HepG2 (cell line): ENCODE data around the gene ALS2. TPM values are rescaled to one million over a fixed set of nuclear protein-coding genes. Genes with fewer than 3 reads are reported as not detected.

Source experiments
- BCL6 ChIP-seq: IDR thresholded peaks from 2 replicates; pipeline ENCODE4 v1.6.1; 2016; ENCODE audit warnings: missing genetic modification reagents, missing compliant biosample characterization
- CSRNP2 ChIP-seq: sonication (generic); formaldehyde crosslinking; conservative IDR thresholded peaks from 2 replicates; pipeline ENCODE4 v1.8.0; 2022; ENCODE audit warnings: low read depth, missing genetic modification reagents
- ETV5 ChIP-seq: IDR thresholded peaks from 2 replicates; pipeline ENCODE4 v1.6.1; 2018; ENCODE audit warnings: missing biosample characterization, missing genetic modification reagents, inconsistent platforms, borderline replicate concordance
- HDAC1 ChIP-seq: sonication (generic); formaldehyde crosslinking; IDR thresholded peaks from 2 replicates; pipeline ENCODE4 v1.5.1; 2020; ENCODE audit warnings: mild to moderate bottlenecking, missing genetic modification reagents
- IRF1 ChIP-seq: sonication (generic); formaldehyde crosslinking; IDR thresholded peaks from 2 replicates; pipeline ENCODE4 v1.4.0; 2020; ENCODE audit warnings: low read depth, mild to moderate bottlenecking, missing genetic modification reagents
- MAF1 ChIP-seq: sonication (generic); formaldehyde crosslinking; IDR thresholded peaks from 2 replicates; pipeline ENCODE4 v1.5.0; 2020; ENCODE audit warnings: missing genetic modification reagents, borderline replicate concordance
- MIER3 ChIP-seq: IDR thresholded peaks from 2 replicates; pipeline ENCODE4 v1.6.1; 2016; ENCODE audit warnings: missing compliant biosample characterization, borderline replicate concordance
- MTF1 ChIP-seq: sonication (generic); formaldehyde crosslinking; IDR thresholded peaks from 2 replicates; pipeline ENCODE4 v1.5.0; 2020; ENCODE audit warnings: missing genetic modification reagents
- NFE2L2 ChIP-seq: fragments of 150-350 bp; IDR thresholded peaks from 2 replicates; pipeline ENCODE4 v1.6.1; 2014; ENCODE audit warnings: low read length
- NR2F1 ChIP-seq, 2 experiments: fragments of 450-650 bp in 1 of 2; formaldehyde crosslinking in 1 of 2; IDR thresholded peaks; 2 replicates each; pipeline versions ENCODE4 v1.5.0 to v1.6.1; 2016 to 2020; ENCODE audit warnings: mild to moderate bottlenecking in 1 of 2, missing compliant biosample characterization in 1 of 2, missing genetic modification reagents in 1 of 2, moderate library complexity in 1 of 2
- PLSCR1 ChIP-seq: sonication (generic); formaldehyde crosslinking; IDR thresholded peaks from 2 replicates; pipeline ENCODE4 v1.5.0; 2020; ENCODE audit warnings: missing genetic modification reagents, mild to moderate bottlenecking, borderline replicate concordance
- RAD51 ChIP-seq: fragments of 450-650 bp; IDR thresholded peaks from 2 replicates; pipeline ENCODE4 v1.6.1; 2016; ENCODE audit warnings: borderline replicate concordance
- RFX5 ChIP-seq: IDR thresholded peaks from 2 replicates; pipeline ENCODE4 v1.6.1; 2011; ENCODE audit warnings: low read depth, low read length, improper control_type of control experiment
- SP140L ChIP-seq: sonication (generic); formaldehyde crosslinking; IDR thresholded peaks from 2 replicates; pipeline ENCODE4 v1.4.0; 2020; ENCODE audit warnings: missing genetic modification reagents, borderline replicate concordance
- ZC3H4 ChIP-seq: sonication (generic); formaldehyde crosslinking; IDR thresholded peaks from 2 replicates; pipeline ENCODE4 v1.4.0; 2020; ENCODE audit warnings: missing genetic modification reagents, borderline replicate concordance
- ZNF121 ChIP-seq: sonication (generic); formaldehyde crosslinking; IDR thresholded peaks from 2 replicates; pipeline ENCODE4 v1.5.0; 2020; ENCODE audit warnings: mild to moderate bottlenecking, missing genetic modification reagents
- ZNF256 ChIP-seq: sonication (generic); formaldehyde crosslinking; conservative IDR thresholded peaks from 2 replicates; pipeline ENCODE4 v1.4.0; 2020; ENCODE audit warnings: missing genetic modification reagents
- ZNF3 ChIP-seq: IDR thresholded peaks from 2 replicates; pipeline ENCODE4 v1.7.0; 2017; ENCODE audit warnings: inconsistent platforms
- ZNF644 ChIP-seq: IDR thresholded peaks from 2 replicates; pipeline ENCODE4 v1.6.1; 2016; ENCODE audit warnings: low read depth
- ZNF674 ChIP-seq: sonication (generic); formaldehyde crosslinking; IDR thresholded peaks from 2 replicates; pipeline ENCODE4 v1.5.0; 2020; ENCODE audit warnings: low read depth, mild to moderate bottlenecking, missing genetic modification reagents
- ZNF747 ChIP-seq: sonication (generic); formaldehyde crosslinking; IDR thresholded peaks from 2 replicates; pipeline ENCODE4 v1.8.1; 2023; ENCODE audit warnings: missing genetic modification reagents, mild to moderate bottlenecking, borderline replicate concordance
- ZNF772 ChIP-seq: sonication (generic); formaldehyde crosslinking; IDR thresholded peaks from 2 replicates; pipeline ENCODE4 v1.5.0; 2020; ENCODE audit warnings: mild to moderate bottlenecking, missing genetic modification reagents
- polyA plus RNA-seq, 8 experiments: library from polyadenylated mRNA; depleted of rRNA in 3 of 8; stranded (reverse) in 7 of 8; unstranded in 1 of 8; fragments of >200 nt; fragmentation: Illumina TruSeq in 4 of 8; extraction: Trizol in 4 of 8; gene quantifications; 2 replicates each; pipeline versions ENCODE4 v1.2.1 to v1.2.3, GENCODE V29; 2011 to 2016; ENCODE audit warnings: low read depth in 4 of 8, missing spikeins in 1 of 8, mixed read lengths in 1 of 8; ENCODE audit not compliant: insufficient read depth in 1 of 8
- total RNA-seq, 5 experiments: library from RNA; depleted of rRNA; stranded (reverse); fragments of >200 nt; fragmentation: Illumina TruSeq; extraction: Trizol; gene quantifications; 2 replicates each; pipeline ENCODE4 v1.2.3, GENCODE V29; 2016; ENCODE audit warnings: low read depth in 1 of 5
- TF ChIP-seq, protein P1 (sequence below): sonication (generic); formaldehyde crosslinking; conservative IDR thresholded peaks from 2 replicates; pipeline ENCODE4 v1.8.0; 2022; ENCODE audit warnings: mild to moderate bottlenecking, moderate library complexity, missing genetic modification reagents

ALS2 gene
- total and polyA plus RNA-seq, 2 of the 13 experiments (the other 11 are each of a cell fraction or from before 2014, with no cell fraction given): 12.7 to 19.3 TPM

GRCh38 chr2:201779901-201780673 is 646 bp downstream of the ALS2 start (continued):
- TF ChIP-seq, protein P1, sequence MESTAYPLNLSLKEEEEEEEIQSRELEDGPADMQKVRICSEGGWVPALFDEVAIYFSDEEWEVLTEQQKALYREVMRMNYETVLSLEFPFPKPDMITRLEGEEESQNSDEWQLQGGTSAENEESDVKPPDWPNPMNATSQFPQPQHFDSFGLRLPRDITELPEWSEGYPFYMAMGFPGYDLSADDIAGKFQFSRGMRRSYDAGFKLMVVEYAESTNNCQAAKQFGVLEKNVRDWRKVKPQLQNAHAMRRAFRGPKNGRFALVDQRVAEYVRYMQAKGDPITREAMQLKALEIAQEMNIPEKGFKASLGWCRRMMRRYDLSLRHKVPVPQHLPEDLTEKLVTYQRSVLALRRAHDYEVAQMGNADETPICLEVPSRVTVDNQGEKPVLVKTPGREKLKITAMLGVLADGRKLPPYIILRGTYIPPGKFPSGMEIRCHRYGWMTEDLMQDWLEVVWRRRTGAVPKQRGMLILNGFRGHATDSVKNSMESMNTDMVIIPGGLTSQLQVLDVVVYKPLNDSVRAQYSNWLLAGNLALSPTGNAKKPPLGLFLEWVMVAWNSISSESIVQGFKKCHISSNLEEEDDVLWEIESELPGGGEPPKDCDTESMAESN (CRISPR knock-in tag): no peak
- TF ChIP-seq MIER3 (no peak), MAF1 (CRISPR knock-in tag) (no peak), BCL6 (CRISPR knock-in tag) (no peak), ZNF772 (CRISPR knock-in tag) (no peak), NFE2L2 (no peak), PLSCR1 (no peak), ZNF644 (CRISPR knock-in tag) (no peak), MTF1 (CRISPR knock-in tag) (0 out of 2 replicates have a peak, but pooled peaks have one; percentile 75), ZC3H4 (no peak), ZNF3 (0 out of 2 replicates have a peak, but pooled peaks have one; percentile 14), HDAC1 (CRISPR knock-in tag) (no peak), IRF1 (no peak), SP140L (0 out of 2 replicates have a peak, but pooled peaks have one; percentile 13), ZNF747 (CRISPR knock-in tag) (no peak), ZNF121 (CRISPR knock-in tag) (no peak), ETV5 (CRISPR knock-in tag) (no peak), ZNF256 (CRISPR knock-in tag) (0 out of 2 replicates have a peak, but pooled peaks have one; percentile 8), RFX5 (no peak), RAD51 (no peak), ZNF674 (no peak), CSRNP2 (no peak), NR2F1 (CRISPR knock-in tag; IDR thresholded peaks at IDR 0.05) (peak in 1 of 2 experiments; percentile 14; a peak in 1 of 4 replicates)
